GM19239 (cell line): Measurements from ENCODE around the gene HLCS.
A peak's percentile ranks its signal among the peaks of the same experiment; 100 is the strongest.

Source experiments
- DNase-seq: peaks from one replicate; pipeline ENCODE4 v3.0.0; 2011; ENCODE audit warnings: low spot score; ENCODE audit not compliant: insufficient read length
- FAIRE-seq: peaks from 2 replicates; lab custom pipeline; 2011; peaks lifted over from hg19 to GRCh38; lab: Jason Lieb, UNC

Gene HLCS

DNA sequence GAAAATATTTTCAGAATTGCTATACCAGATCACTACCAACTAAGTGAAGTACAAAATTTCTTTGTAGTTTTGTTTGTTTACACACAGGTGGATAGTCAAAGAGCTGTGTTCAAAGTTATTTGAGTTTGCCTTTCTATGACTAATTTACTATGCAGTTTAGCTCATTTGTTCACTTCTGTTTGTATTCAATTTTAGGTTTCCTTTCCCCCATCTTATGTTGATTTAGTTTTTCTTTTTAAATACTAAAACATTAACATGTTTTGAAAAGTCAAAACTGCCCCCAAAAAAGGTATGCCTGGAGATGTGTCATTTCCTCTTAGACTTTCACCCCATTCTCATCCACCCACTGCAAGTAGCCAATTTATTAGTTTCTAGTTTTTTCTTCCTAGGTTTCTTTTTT is 21.4 kb upstream of the HLCS start:
- DNase-seq (no peak), FAIRE-seq (no peak)

DNA sequence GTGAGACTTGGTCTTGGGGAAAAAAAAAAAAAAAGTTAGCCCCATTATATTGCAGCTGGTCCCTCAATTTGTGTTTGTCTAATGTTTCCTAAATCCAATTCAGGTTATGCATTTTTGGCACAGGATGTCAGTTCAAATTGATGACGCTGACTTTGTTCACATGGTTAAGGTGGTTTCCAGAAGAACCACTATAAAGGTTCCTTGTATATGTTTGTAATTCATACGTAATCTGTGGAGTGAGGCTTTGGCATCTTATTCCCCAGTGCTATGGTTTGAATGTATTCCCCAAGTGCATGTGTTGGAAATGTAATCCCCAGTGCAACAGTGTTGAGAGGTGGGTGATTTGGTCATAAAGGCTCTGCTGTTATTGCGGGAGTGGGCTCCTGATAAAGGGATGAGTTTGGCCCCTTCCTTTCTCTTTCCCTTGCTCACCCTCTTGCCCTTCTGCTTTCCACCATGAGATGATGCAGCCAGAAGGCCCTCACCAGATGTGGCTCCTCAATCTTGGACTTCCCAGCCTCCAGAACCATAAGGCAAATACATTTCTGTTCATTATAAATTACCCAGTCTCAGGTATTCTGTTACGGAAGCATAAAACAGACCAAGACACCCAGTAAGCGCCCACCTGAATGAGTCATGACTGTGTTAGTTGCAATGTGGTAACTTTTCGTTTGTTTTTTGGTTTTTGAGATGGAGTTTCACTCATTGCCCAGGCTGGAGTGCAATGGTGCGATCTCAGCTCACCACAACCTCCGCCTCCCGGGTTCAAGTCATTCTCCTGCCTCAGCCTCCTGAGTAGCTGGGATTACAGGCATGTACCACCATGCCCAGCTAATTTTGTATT is 19.5 kb upstream of the HLCS start:
- no peak for DNase-seq
- FAIRE-seq, result no peak

DNA sequence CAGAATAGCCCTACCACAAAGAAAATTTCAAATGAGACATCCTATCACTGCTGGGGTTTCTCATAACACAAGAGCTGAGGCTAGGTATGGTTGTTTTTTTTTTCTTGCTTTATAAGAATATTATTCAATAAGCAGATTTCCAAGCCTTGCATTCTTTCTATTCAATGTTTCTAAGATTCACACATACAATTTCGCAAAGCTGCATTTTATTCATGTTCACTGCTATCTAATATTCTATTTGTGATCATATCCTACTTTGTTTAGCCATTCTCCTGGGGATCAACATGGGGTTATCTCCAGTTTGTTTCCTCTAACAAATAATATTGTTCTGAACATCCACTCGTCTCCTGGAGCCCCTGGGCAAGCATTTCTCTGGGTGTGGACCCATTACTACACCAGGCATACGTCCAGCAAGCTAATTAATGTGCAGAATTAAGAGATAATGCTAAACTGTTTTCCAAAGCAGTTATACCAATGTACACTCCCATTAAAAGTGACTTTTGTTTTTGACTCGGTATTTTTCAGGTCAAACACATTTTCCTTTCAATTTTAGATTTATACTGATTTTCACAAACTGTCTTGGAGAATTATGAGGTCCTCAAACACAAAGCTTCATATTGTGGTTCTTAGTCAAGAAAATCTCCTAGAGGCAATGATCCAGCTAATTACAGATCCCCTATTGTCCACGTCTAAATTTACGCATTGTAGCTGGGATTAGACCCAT is 15.7 kb upstream of the HLCS start:
- FAIRE-seq (no peak), DNase-seq (no peak)

DNA sequence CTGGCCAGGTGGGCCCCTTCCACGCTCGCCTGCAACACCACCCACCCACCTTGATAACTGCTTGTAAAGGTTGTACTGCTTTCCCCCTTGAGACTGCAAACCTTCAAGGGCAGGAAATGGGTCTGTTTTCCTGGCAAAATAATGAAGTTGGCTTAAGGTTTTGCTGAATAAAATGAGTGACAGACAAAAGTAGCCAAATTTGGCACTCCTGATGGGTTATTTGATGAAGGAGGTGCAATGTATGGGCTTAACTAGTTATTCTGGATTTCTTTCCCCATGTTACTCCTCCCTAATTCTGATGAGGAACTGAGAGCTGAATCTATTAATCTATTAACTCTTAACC is 14.6 kb upstream of the HLCS start:
- FAIRE-seq (no peak), DNase-seq (no peak)

DNA sequence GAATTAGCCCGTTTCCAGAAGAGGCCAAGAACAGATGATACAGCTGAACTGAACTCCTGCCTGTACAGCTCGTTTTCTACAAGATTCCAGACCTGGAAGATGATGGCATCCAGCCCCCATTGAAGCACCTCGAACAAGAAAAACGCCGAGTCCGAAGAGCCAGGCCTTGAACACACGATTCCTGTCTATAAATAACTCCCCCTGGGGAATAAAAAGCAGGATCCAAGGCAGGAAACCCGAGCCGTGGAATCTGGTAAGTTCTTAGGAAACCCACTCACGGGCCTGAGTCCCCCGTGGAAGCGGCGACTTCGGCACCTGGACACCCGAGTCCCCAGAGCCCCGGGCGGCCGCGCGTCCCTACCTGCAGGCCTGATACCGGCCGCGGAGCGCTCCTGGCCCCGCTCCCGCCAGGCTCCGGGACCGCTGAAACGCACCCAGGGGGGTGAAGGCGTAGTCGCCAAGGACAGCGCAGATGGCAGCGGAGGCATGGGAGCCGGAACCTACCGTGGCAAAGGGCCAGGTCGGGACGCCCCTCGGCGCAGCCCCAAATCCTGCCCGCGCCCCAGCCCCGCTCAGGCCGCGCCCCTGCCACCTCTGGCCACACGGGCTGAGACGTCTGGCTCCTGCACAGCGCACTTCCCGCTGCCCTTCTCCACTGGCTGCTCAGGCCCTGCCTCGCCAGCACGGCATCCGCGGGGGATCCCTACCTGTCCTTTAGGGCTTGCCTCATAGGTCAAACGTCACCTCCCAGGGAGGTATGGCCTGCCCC is 14.0 kb upstream of the HLCS start:
- no peak for DNase-seq
- no peak for FAIRE-seq

DNA sequence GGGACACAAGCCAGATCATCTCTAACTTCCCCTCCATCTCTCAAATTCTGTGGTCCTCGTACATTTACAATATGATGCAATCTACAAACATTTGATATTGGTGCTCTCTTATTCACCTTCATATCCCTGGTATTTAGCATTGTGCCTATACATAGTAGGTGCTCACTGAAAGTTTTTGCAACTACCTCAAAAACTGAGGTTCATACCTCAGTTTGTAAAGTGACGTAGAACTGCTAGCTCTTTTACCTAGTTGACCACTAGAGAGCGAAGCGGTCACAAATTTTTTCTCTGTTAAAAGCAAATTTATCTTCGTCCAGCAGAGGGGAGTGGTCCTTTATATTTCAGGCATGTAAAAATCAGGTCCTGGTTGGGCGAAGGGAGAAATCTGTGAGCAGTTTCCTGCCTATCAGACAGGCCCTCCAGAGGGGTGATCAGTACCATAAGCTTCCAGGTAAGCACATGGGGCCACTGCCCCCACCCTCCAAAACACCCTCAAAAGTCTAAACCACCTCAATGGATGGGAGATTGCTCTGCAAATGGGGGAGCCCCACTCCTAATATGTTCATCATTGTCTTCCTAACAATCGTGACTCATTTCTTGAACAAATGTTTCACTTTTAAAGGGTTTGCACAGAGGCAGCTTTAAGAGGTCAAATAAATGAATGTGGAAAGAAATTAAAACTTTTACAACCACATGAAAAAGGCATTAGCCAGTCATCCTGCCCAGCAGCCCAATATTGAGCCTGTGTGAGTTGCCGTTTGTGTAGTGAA is 10.6 kb upstream of the HLCS start:
- DNase-seq (peak; percentile 40), FAIRE-seq (peak; percentile 91)

DNA sequence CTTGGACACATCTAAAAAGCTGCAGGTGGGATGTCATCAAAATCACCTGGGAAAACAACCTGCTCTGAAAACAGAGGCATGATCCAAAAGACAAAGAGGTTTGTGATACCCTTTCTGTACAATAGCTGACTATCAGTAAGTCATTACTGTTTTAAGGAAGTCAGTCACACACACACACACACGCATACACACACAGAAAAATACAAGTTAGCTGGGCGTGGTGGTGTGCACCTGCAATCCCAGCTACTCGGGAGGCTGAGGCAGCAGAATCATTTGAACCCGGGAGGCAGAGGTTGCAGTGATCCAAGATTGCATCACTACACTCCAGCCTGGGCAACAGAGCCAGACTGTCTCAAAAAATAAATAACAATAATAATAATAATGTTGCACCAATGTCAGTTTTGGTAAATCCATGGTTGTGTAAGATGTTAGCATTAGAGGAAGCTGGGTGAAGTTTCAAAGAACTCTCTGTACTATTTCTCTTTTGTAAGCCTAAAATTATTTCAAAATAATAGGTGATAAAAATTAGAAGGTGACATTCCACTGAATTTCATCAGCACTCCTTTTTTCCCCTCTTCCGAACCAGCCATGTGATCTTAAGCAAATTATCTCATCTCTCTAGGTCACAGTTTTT is 9.9 kb upstream of the HLCS start:
- no peak for FAIRE-seq
- DNase-seq, result no peak

DNA sequence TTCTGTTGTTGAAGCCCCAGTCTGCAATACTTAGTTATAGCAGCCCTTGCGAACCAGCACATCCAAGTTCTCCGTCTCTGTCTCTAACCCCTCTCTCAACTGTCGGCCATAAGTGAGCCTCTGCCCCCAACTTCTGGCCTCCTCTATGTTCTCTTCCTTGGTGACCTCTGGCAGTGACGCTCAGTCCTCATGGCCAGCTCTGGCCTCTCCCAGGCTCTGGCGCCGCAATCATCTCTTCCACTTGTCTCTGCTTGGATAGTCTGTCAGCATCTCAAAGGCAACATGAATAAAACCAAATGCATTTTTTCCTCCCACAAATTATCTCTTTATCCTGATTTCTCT is 8.4 kb upstream of the HLCS start:
- FAIRE-seq (no peak), DNase-seq (no peak)

DNA sequence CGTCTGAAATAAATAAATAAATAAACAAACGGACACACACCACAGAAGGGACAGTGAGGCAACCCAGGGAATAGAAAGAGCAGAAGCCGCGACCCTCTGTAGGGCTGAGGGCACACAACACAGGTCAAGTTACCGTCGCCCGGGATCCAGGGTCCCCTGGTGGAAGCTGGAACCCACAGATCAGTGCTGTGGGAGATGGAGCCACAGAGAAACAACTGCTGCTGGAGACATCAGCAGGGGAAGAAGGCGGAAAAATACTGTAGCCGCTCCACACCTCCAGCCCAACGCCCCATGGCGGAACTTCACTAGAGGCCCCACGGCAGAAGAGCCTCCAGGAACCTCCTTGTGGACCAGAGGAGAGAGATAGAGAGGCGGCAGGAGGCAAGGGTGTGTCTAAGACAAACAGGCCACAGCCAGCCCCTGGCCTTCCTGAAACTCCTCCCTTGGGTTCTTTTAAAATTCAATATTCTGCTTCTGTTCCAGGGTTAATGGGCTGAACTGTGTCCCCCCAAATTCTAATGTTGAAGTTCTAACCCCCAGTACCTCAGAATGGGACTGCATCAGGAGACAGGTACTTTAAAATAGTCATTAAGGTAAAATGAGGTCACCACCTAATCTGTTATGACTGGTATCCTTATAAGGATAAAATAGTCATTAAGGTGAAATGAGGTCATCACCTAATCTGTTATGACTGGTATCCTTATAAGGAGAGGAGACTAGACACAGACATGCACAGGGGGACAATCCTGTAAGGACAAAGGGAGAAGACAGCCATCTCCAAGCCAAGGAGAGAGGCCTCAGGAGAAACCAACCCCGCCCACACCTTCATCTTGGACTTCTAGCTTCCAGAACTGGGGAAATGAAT is 7.7 kb upstream of the HLCS start:
- FAIRE-seq (no peak), DNase-seq (no peak)

DNA sequence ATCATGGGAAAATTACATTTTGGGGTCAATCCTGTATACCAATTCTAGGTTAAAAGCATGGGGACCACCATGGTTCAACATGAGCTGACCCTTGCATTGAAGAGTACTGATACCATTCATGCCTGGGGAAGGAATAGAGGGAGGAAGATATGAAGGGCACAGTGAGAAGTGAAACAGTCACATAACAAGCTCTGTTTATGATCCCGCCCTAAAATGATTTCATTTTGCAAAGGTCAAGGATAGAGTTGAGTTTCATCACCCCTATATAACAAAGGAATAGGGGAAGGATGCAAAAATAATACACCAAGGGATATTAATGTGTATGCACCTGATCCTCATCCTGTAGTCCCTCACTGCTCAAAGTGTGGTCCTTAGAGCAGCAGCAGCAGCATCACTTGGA is 2.5 kb upstream of the HLCS start:
- FAIRE-seq (no peak), DNase-seq (no peak)

DNA sequence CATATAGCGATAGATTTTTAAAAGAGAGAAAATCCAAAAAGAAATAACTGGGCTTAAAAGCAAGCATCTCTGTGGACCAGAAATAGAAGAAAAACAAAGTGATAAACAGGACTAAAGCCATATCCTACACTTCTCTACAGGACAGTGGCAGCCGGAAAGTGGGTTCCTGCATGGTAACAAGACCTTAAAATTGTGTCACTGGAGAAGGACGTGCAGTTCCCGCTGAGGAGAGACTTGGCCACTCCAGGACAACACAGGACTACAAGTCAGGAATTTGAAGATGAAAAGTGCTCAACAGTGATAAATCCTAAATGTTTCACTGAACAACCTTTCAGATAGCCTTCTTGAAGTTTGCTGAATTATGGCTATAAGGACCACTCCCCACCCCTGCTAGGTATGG is 1.9 kb upstream of the HLCS start:
- FAIRE-seq (no peak), DNase-seq (no peak)

DNA sequence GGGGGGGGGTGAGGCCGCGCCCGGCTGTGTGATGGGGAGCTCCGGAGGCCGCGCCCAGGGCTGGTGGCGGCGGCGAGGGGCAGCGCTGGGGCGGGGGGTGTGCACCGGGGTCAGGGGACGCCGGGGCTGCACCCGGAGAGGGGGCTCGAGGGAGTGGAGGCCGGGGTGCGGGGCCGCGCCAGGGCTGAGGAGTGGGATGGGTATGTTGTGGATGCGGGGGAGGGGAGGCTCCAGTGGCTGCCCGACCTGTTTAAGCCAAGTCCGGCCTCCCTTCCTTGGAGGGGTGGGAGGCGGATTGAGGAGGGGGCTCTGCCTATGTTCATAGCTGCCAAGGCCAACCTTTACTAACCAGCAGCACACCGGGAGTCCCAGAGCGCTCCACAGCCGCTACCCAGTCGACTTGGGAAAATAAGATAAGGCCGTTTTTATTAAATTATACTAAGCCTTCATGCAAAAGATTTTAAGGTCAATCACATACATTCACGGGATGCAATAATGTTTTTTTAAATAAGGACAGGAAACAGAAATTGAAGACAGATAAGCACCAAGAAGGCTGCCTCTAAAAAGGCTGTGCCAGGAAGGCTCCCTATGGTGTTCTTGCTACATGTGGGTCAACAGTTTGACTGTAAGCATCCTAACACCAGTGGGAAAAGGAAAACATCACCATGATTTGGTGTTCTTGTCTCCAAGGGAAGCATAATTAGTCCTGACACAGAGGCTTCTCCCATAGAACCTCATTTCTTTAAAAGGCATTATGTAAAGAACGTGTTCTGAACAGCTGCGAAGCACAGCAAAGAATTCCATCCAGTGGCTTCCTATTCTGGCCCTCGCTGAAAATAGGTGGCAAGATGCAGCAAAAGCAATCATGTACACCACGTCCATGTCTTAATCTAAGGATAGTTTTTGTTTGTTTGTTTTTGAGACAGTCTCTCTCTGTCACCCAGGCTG is 626 bp upstream of the HLCS start:
- DNase-seq, result no peak
- FAIRE-seq, result no peak

DNA sequence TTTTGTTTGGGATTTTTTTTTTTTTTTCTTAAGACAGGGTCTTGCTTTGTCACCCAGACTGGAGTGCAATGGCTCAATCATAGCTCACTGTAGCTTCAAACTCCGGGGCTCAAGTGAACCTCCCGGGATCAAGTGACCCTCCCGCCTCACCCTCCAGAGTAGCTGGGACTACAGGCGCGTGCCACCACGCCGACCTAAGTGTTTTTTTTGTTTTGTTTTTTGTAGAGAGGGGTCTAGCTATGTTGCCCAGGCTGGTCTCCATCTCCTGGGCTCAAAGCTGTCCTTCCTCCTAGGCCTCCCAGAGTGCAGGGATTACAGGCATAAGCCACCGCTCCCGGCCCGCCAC is 776 bp downstream of the HLCS start:
- DNase-seq, result no peak
- no peak for FAIRE-seq

DNA sequence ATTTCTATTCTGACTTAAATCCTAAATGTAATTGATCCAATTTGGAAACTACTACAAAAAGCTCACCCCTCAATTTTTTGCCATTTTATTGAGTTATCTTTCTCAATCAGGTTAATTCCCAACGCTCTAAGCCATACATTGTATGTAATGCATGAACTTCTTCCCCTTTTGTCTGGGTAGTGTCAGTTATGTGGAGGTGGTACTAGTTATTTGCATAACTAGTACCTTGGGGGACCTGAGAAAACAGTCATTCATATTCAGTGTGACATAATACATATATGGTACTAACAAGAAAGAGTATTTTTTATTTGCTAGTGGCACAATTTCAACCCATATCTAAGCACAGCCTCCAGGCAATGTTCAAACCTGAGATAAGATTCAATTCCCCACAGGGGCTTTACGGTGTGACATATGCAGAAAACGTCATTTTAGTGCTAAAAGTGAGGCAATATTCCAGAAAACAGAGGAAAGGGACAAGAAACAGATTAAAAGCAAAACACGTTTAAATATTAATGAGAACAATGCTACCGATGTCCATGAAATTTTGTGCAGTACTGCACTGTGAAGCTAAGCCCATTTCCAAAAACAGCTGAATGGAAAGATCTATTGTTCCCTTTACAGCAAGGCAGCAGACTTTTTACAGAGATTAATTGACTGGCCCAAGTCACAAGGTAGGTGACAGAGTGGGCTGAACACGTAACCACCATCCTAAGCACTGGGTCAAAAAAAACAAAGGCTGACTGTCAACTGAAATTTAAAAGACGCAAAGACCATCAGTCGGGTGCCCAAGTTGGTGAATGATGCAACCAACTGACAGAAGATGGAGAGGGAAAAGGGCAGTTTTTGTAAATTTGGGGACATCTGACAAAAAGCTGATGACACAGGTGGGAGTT is 1.4 kb downstream of the HLCS start:
- peak; percentile 64 for FAIRE-seq
- no peak for DNase-seq

DNA sequence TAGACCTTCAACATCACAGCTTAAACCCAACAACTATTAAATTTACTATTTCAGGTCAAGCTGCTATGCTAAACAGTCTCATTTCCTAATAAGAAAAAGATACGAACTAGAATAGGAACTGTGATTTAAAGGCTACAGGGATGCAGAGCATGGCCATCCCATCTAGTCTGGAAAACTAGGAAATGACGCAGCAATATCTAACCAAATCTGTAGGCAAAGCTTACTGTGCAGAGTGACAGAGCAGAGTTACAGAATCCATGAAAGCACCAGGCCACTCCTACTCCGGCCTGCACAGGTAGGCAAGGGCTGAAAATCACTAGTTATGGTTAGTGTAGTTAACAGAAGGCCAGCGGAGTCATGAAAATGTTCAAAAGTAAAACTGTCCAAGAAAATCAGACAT is 2.1 kb downstream of the HLCS start:
- DNase-seq, result no peak
- FAIRE-seq, result no peak

DNA sequence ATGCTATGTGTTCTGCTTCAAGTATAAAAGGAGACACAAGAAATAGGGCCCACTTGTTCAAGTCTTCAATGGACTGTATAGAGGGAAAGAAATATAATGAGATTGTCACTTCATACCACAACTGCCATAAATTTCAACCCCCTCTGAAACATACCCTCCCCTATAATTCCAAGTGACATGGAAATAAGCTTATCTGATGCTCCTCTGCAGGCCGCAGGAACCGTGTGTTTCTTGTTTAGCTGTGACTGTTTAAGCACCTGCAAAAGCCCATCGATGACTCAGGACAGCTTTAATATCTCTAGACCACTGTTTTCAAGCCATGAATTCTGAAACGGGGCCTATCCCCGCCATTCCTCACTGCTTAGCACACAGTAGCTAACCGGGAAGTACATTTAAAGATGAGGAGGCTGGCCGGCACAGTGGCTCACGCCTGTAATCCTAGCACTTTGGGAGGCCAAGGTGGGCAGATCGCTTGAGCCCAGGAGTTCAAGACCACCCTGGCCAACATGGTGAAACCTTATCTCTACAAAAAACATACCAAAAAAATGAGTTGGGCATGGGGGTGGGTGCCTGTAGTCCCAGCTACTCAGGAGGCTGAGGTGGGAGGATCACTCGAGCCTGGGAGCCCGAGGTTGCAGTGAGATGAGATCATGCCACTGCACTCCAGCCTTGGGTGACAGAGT is 4.2 kb downstream of the HLCS start:
- FAIRE-seq (no peak), DNase-seq (no peak)
